SK-N-SH (cell line): Measurements from ENCODE around the gene ENDOV.

Experiments
- CTCF ChIP-seq: fragments of 200-600 bp; sonication (generic); IDR thresholded peaks from 2 replicates; pipeline ENCODE4 v1.6.1; 2017; ENCODE audit warnings: antibody characterized with exemption, mild to moderate bottlenecking, moderate library complexity
- JUND ChIP-seq: IDR thresholded peaks from 2 replicates; pipeline ENCODE4 v1.4.0; 2012
- MEF2A ChIP-seq: IDR thresholded peaks from 2 replicates; pipeline ENCODE4 v1.4.0; 2012; ENCODE audit warnings: low read depth, borderline replicate concordance
- RCOR1 ChIP-seq: fragments of 150-350 bp; IDR thresholded peaks from 2 replicates; pipeline ENCODE4 v1.6.1; 2017; ENCODE audit warnings: antibody characterized with exemption, low read length
- RXRA ChIP-seq: IDR thresholded peaks from 2 replicates; pipeline ENCODE4 v1.4.0; 2012; ENCODE audit warnings: low read depth, mild to moderate bottlenecking, borderline replicate concordance

GRCh38 chr17:80387071-80387470 lies 27.9 kb upstream of the ENDOV start:
- TF ChIP-seq CTCF, result no peak
- TF ChIP-seq RXRA, result no peak
- no peak for TF ChIP-seq JUND
- TF ChIP-seq MEF2A, result no peak
- TF ChIP-seq RCOR1, result no peak
